Naive thymus-derived CD8-positive, alpha-beta T cell (primary cell): ENCODE results near the gene CEMIP2. TPM values are rescaled to one million over a fixed set of nuclear protein-coding genes. Genes with fewer than 3 reads are reported as not detected.

ENCODE experiments used
- ATAC-seq, 2 donors: fragments of 150-1000 bp; cut with Tn5 transposase in 1 of 2; sonication (Bioruptor Pico), chemical (Tn5 transposase) in 1 of 2; 1 replicate in 1 of 2; 2 replicates in 1 of 2; pipeline ENCODE4 v1.10.0; 2021; ENCODE audit warnings: mild to moderate bottlenecking in 2 of 2, moderate library complexity in 2 of 2
- POLR2A ChIA-PET: fragments of 350-600 bp; sonication (Branson Sonifier 250); formaldehyde crosslinking; loops from one replicate; lab custom pipeline; 2021; ENCODE audit warnings: antibody characterized with exemption; lab: Charles Lee
- DNase-seq, 10 donors: peaks; one replicate each; pipeline versions ENCODE4 v3.0.0 to v3.0.0-alpha.2; 2020 to 2022
- H3K27ac Mint-ChIP-seq, 10 donors: one replicate each; pipeline ENCODE4 v1.8.0; 2020 to 2022; ENCODE audit warnings: mild to moderate bottlenecking in 10 of 10, mixed read lengths in 10 of 10, moderate library complexity in 4 of 10, inconsistent platforms in 1 of 10
- H3K27me3 Mint-ChIP-seq, 5 donors: one replicate each; pipeline ENCODE4 v1.8.0; 2021 to 2022; ENCODE audit warnings: mixed read lengths in 5 of 5
- H3K36me3 Mint-ChIP-seq, 3 donors: one replicate each; pipeline ENCODE4 v1.8.0; 2020 to 2022; ENCODE audit warnings: mixed read lengths in 3 of 3, mild to moderate bottlenecking in 2 of 3, inconsistent platforms in 1 of 3
- H3K4me1 Mint-ChIP-seq, 4 donors: one replicate each; pipeline ENCODE4 v1.8.0; 2021 to 2022; ENCODE audit warnings: mixed read lengths in 4 of 4
- H3K4me3 Mint-ChIP-seq, 10 donors: one replicate each; pipeline ENCODE4 v1.8.0; 2020 to 2022; ENCODE audit warnings: mild to moderate bottlenecking in 10 of 10, mixed read lengths in 10 of 10, moderate library complexity in 6 of 10, inconsistent platforms in 1 of 10
- H3K9me3 Mint-ChIP-seq, 9 donors: one replicate each; pipeline ENCODE4 v1.8.0; 2020 to 2022; ENCODE audit warnings: mixed read lengths in 9 of 9, mild to moderate bottlenecking in 3 of 9, inconsistent platforms in 1 of 9, moderate library complexity in 1 of 9
- polyA plus RNA-seq, 3 donors: library from polyadenylated mRNA; unstranded; fragments of 300-500 nt; fragmentation: Illumina TruSeq; gene quantifications; one replicate each; pipeline ENCODE4 v1.2.3, GENCODE V29; 2021
- total RNA-seq, 8 experiments: library from RNA in 2 of 8; stranded (reverse) in 2 of 8; gene quantifications; one replicate each; pipeline ENCODE4 v1.2.3 and lab custom pipeline; 2021 to 2026

Gene CEMIP2
- total and polyA plus RNA-seq, 5 experiments from 2014 or later, result 5.9 to 71.9 (median 12.9) TPM

GRCh38 chr9:71769175-71770161 lies 1.2 kb upstream of the CEMIP2 start:
- Mint-ChIP-seq H3K4me1 (peaks cover 28 to 48% (median 35%) of the 10 kb centered on the region in 4 donors), H3K36me3 (peaks cover 0 to 4% (median 0%) of the 10 kb centered on the region in 3 donors), H3K4me3 (peak overlapping the region; percentile 91 to 99 (median 96)), H3K27ac (peak overlapping the region; percentile 90 to 99 (median 98)), H3K9me3 (no peaks in the 10 kb centered on the region), H3K27me3 (no peaks in the 10 kb centered on the region)
- POLR2A ChIA-PET, result interaction anchor here (0.6 to 4.3 kb wide), 12 partner anchors 11 to 758 kb away, joined by 3 to 64 read pairs (median 5); no protein-coding TSS in a partner anchor
- ATAC-seq, result peak; percentile 59
- DNase-seq, result peak in 9 of 10 donors; percentile 63 to 85 (median 71)

- peaks cover 39 to 57% (median 49%) of the 10 kb centered on the region in 4 donors for H3K4me1 Mint-ChIP-seq
- H3K4me3 Mint-ChIP-seq, result peak overlapping the region; percentile 87 to 99 (median 92)
- ATAC-seq (no peak), DNase-seq (peak in 2 of 10 donors; percentile 28 to 32)
- no peaks in the 10 kb centered on the region for H3K27me3 Mint-ChIP-seq
- POLR2A ChIA-PET, result interaction anchor here (0.6 to 4.3 kb wide), 17 partner anchors 9 to 587 kb away, joined by 3 to 64 read pairs (median 4); partner anchors contain the start of genes ABHD17B and C9orf85
- peak overlapping the region; percentile 86 to 99 (median 96) for H3K27ac Mint-ChIP-seq
- H3K36me3 Mint-ChIP-seq, result peaks cover 0 to 4% (median 0%) of the 10 kb centered on the region in 3 donors
- H3K9me3 Mint-ChIP-seq, result no peaks in the 10 kb centered on the region
These were observed 464 bp downstream of the CEMIP2 start for GRCh38 chr9:71767776-71768321.

GRCh38 chr9:71767163-71767775 lies 1.0 kb downstream of the CEMIP2 start:
- Mint-ChIP-seq H3K27me3 (no peaks in the 10 kb centered on the region), H3K36me3 (peaks cover 0 to 4% (median 0%) of the 10 kb centered on the region in 3 donors), H3K27ac (peak overlapping the region; percentile 86 to 99 (median 96)), H3K4me3 (peak overlapping the region; percentile 87 to 99 (median 92)), H3K9me3 (no peaks in the 10 kb centered on the region), H3K4me1 (peaks cover 39 to 63% (median 54%) of the 10 kb centered on the region in 4 donors)
- POLR2A ChIA-PET, result interaction anchor here (0.6 to 4.3 kb wide), 15 partner anchors 9 to 588 kb away, joined by 3 to 64 read pairs (median 4); partner anchors contain the start of genes ABHD17B and C9orf85
- no peak for ATAC-seq
- no peak for DNase-seq

GRCh38 chr9:71766663-71767062 lies 1.6 kb downstream of the CEMIP2 start:
- POLR2A ChIA-PET, result interaction anchor here (0.8 to 4.3 kb wide), 12 partner anchors 10 to 145 kb away, joined by 3 to 64 read pairs (median 6); partner anchors contain the start of genes ABHD17B and C9orf85
- peak overlapping the region; percentile 87 to 99 (median 92) for H3K4me3 Mint-ChIP-seq
- H3K27ac Mint-ChIP-seq, result peak overlapping the region; percentile 86 to 99 (median 96)
- DNase-seq (peak in 3 of 10 donors; percentile 16 to 53 (median 45)), ATAC-seq (no peak)
- peaks cover 39 to 69% (median 60%) of the 10 kb centered on the region in 4 donors for H3K4me1 Mint-ChIP-seq
- peaks cover 0 to 4% (median 0%) of the 10 kb centered on the region in 3 donors for H3K36me3 Mint-ChIP-seq
- no peaks in the 10 kb centered on the region for H3K9me3 Mint-ChIP-seq
- no peaks in the 10 kb centered on the region for H3K27me3 Mint-ChIP-seq

- Mint-ChIP-seq H3K4me1 (peaks cover 46 to 78% (median 70%) of the 10 kb centered on the region in 4 donors), H3K9me3 (no peaks in the 10 kb centered on the region), H3K27ac (peak overlapping the region; percentile 35 to 98 (median 83)), H3K4me3 (peak overlapping the region; percentile 87 to 99 (median 92)), H3K36me3 (peaks cover 0 to 4% (median 0%) of the 10 kb centered on the region in 3 donors), H3K27me3 (no peaks in the 10 kb centered on the region)
- ATAC-seq (no peak), DNase-seq (no peak)
- POLR2A ChIA-PET, result interaction anchor here (1.6 to 4.2 kb wide), 2 partner anchors 13 to 15 kb away, joined by 3 to 64 read pairs; no protein-coding TSS in a partner anchor
These were observed 2.6 kb downstream of the CEMIP2 start for GRCh38 chr9:71765693-71766092.

GRCh38 chr9:71764891-71765290 lies 3.4 kb downstream of the CEMIP2 start:
- ATAC-seq (no peak), DNase-seq (no peak)
- Mint-ChIP-seq H3K4me1 (peaks cover 47 to 78% (median 73%) of the 10 kb centered on the region in 4 donors), H3K9me3 (no peaks in the 10 kb centered on the region), H3K36me3 (peaks cover 0 to 4% (median 2%) of the 10 kb centered on the region in 3 donors), H3K27ac (peak overlapping the region in 9 of 10 donors; percentile 18 to 89 (median 86)), H3K4me3 (peak overlapping the region in 9 of 10 donors; percentile 60 to 99 (median 91)), H3K27me3 (no peaks in the 10 kb centered on the region)
- POLR2A ChIA-PET, result interaction anchor here (1.2 to 1.6 kb wide), 2 partner anchors 14 to 28 kb away, joined by 3 read pairs; no protein-coding TSS in a partner anchor

- Mint-ChIP-seq H3K4me1 (peaks cover 44 to 82% (median 71%) of the 10 kb centered on the region in 4 donors), H3K27me3 (no peaks in the 10 kb centered on the region), H3K4me3 (peak overlapping the region; percentile 20 to 99 (median 90)), H3K9me3 (no peaks in the 10 kb centered on the region), H3K36me3 (peaks cover 0 to 4% (median 2%) of the 10 kb centered on the region in 3 donors), H3K27ac (peak overlapping the region in 9 of 10 donors; percentile 22 to 89 (median 86))
- POLR2A ChIA-PET, result interaction anchor here (1.2 to 1.6 kb wide), 2 partner anchors 14 to 29 kb away, joined by 3 read pairs; no protein-coding TSS in a partner anchor
- no peak for DNase-seq
- no peak for ATAC-seq
These were observed 3.9 kb downstream of the CEMIP2 start for GRCh38 chr9:71764463-71764862.

GRCh38 chr9:71763832-71764231 lies 4.5 kb downstream of the CEMIP2 start:
- Mint-ChIP-seq H3K36me3 (peaks cover 0 to 4% (median 2%) of the 10 kb centered on the region in 3 donors), H3K9me3 (no peaks in the 10 kb centered on the region), H3K4me3 (peak overlapping the region in 9 of 10 donors; percentile 55 to 99 (median 91)), H3K27ac (peak overlapping the region in 9 of 10 donors; percentile 31 to 88 (median 77)), H3K27me3 (no peaks in the 10 kb centered on the region), H3K4me1 (peaks cover 45 to 88% (median 78%) of the 10 kb centered on the region in 4 donors)
- POLR2A ChIA-PET, result interaction anchor here (1.2 kb wide), 1 partner anchor 29 kb away, joined by 3 read pairs; no protein-coding TSS in a partner anchor
- no peak for ATAC-seq
- no peak for DNase-seq

GRCh38 chr9:71762900-71763653 lies 5.2 kb downstream of the CEMIP2 start:
- H3K27ac Mint-ChIP-seq, result peak overlapping the region in 9 of 10 donors; percentile 18 to 88 (median 63)
- ATAC-seq (no peak), DNase-seq (no peak)
- POLR2A ChIA-PET, result no interaction called here
- no peaks in the 10 kb centered on the region for H3K27me3 Mint-ChIP-seq
- H3K4me3 Mint-ChIP-seq, result peak overlapping the region in 9 of 10 donors; percentile 41 to 99 (median 68)
- H3K4me1 Mint-ChIP-seq, result peaks cover 48 to 95% (median 85%) of the 10 kb centered on the region in 4 donors
- peaks cover 0 to 5% (median 4%) of the 10 kb centered on the region in 3 donors for H3K36me3 Mint-ChIP-seq
- H3K9me3 Mint-ChIP-seq, result no peaks in the 10 kb centered on the region

- no peaks in the 10 kb centered on the region for H3K27me3 Mint-ChIP-seq
- peaks cover 51 to 95% (median 91%) of the 10 kb centered on the region in 4 donors for H3K4me1 Mint-ChIP-seq
- H3K9me3 Mint-ChIP-seq, result no peaks in the 10 kb centered on the region
- DNase-seq (no peak), ATAC-seq (no peak)
- H3K4me3 Mint-ChIP-seq, result peak overlapping the region in 8 of 10 donors; percentile 25 to 91 (median 56)
- H3K36me3 Mint-ChIP-seq, result peaks cover 0 to 8% (median 0%) of the 10 kb centered on the region in 3 donors
- peak overlapping the region in 4 of 10 donors; percentile 49 to 86 (median 72) for H3K27ac Mint-ChIP-seq
- POLR2A ChIA-PET, result no interaction called here
These were observed 6.4 kb downstream of the CEMIP2 start for GRCh38 chr9:71761938-71762353.

GRCh38 chr9:71760901-71761300 lies 7.4 kb downstream of the CEMIP2 start:
- Mint-ChIP-seq H3K4me3 (peak overlapping the region in 6 of 10 donors; percentile 5 to 33 (median 24)), H3K36me3 (peaks cover 0 to 8% (median 0%) of the 10 kb centered on the region in 3 donors), H3K9me3 (no peaks in the 10 kb centered on the region), H3K27me3 (no peaks in the 10 kb centered on the region), H3K4me1 (peaks cover 47 to 93% (median 90%) of the 10 kb centered on the region in 4 donors), H3K27ac (peak overlapping the region in 3 of 10 donors; percentile 3 to 86 (median 40))
- no peak for DNase-seq
- ATAC-seq, result no peak
- POLR2A ChIA-PET, result no interaction called here
